ENCODE measurements around the gene ATP8B1. TPM values are rescaled to one million over a fixed set of nuclear protein-coding genes. Genes with fewer than 3 reads are reported as not detected.
A peak's percentile ranks its signal among the peaks of the same experiment; 100 is the strongest.
"Not testable (repeated sequence)": the region's sequence is repeated elsewhere in the genome, so short reads cannot be mapped to it uniquely, and the experiment has no call there.

The ATP8B1 gene
- total and polyA plus RNA-seq, 2 experiments from 2014 or later: 15.8 to 43.9 TPM

DNA sequence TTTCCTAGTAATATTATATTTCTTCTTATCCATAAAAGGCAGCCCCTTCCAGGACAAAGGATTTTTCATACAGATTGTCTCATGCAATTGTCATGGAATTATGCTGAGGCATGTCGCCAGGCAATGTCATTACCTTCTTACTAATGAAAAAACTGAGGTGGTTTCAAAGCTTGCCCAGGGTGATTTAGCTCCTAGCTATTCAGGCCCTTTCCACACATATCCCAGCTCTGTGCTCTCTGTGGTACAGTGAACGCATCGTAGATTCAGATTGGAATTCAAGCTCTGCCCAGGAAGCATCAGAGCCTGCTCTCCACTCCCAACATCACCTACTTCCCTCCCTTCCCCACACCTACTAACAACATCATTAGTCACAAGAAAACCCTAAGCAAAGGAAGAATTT is 60.1 kb downstream of the ATP8B1 start:
- TF ChIP-seq EZH2phosphoT487 (IDR thresholded peaks at IDR 0.05; ENCODE audit: insufficient read depth, low read depth): 0 out of 2 replicates have a peak, but pooled peaks have one; percentile 66
- no peak for TF ChIP-seq EZH2 (IDR thresholded peaks at IDR 0.05; ENCODE audit: insufficient read depth, poor library complexity, severe bottlenecking)
- H3K27ac ChIP-seq: peak overlapping the region; percentile 80
- H2AFZ ChIP-seq: no peak overlapping the region
- whole genome bisulfite sequencing, 2 experiments (ENCODE audit: low coverage in 1 of 2, low lambda C conversion rate in 2 of 2, missing lambda C conversion rate in 2 of 2): 11 to 21% methylated on average over 3 of the region's 3 CpGs
- no peaks in the 10 kb centered on the region for H3K36me3 ChIP-seq (ENCODE audit: low read depth)
- in situ Hi-C loops (cut with MboI): no loop called here
- peak overlapping the region; percentile 70 for H3K4me2 ChIP-seq (ENCODE audit: unreplicated experiment)
- H3K4me1 ChIP-seq (ENCODE audit: insufficient read depth): peaks cover 32% of the 10 kb centered on the region
- H3K4me3 ChIP-seq: no peak overlapping the region
- H3K9me2 ChIP-seq (ENCODE audit: insufficient read depth): no peaks in the 10 kb centered on the region
- H4K20me1 ChIP-seq (ENCODE audit: insufficient read depth): no peaks in the 10 kb centered on the region
- peaks cover 85% of the 10 kb centered on the region for H3K79me2 ChIP-seq (ENCODE audit: insufficient read depth)
- DNase-seq: peak; percentile 93
- peak overlapping the region; percentile 44 for H3K9ac ChIP-seq
- H3K9me3 ChIP-seq (ENCODE audit: low read depth): no peaks in the 10 kb centered on the region
- H3K27me3 ChIP-seq (replicated peaks; ENCODE audit: insufficient read depth): no peaks in the 10 kb centered on the region
- peaks cover 43% of the 10 kb centered on the region for H3F3A ChIP-seq (ENCODE audit: insufficient read depth)

DNA sequence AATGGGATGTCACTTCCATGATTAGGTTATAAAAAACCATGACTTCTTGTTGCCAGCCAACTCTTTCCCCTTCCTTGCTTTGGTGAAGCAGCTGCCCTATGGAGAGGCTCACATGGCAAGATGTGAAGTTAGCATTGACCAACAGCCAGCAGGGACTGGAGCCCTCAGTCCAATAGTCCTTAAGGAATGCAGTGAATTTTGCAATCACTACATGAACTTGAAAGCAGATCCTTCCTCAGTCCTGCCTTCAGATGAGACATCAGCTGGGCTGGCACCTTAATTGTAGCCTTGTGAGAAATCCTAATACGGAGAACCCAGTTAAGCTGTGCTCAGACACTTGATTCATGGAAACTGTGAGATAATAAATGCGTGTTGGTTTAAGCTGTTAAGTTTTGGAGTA is 61.8 kb downstream of the ATP8B1 start:
- Histone ChIP-seq H3K4me3 (no peak overlapping the region), H3K4me2 (ENCODE audit: unreplicated experiment) (no peak overlapping the region), H3K36me3 (ENCODE audit: low read depth) (no peaks in the 10 kb centered on the region), H3K27me3 (replicated peaks; ENCODE audit: insufficient read depth) (no peaks in the 10 kb centered on the region), H3K9me3 (ENCODE audit: low read depth) (no peaks in the 10 kb centered on the region), H2AFZ (no peak overlapping the region), H4K20me1 (ENCODE audit: insufficient read depth) (no peaks in the 10 kb centered on the region), H3K9me2 (ENCODE audit: insufficient read depth) (no peaks in the 10 kb centered on the region), H3K27ac (no peak overlapping the region), H3K79me2 (ENCODE audit: insufficient read depth) (peaks cover 67% of the 10 kb centered on the region), H3K4me1 (ENCODE audit: insufficient read depth) (peaks cover 44% of the 10 kb centered on the region), H3K9ac (no peak overlapping the region), H3F3A (ENCODE audit: insufficient read depth) (peaks cover 58% of the 10 kb centered on the region)
- no peak for TF ChIP-seq EZH2 (IDR thresholded peaks at IDR 0.05; ENCODE audit: insufficient read depth, poor library complexity, severe bottlenecking)
- TF ChIP-seq EZH2phosphoT487 (IDR thresholded peaks at IDR 0.05; ENCODE audit: insufficient read depth, low read depth): no peak
- DNase-seq: peak; percentile 38
- in situ Hi-C loops (cut with MboI): no loop called here
- 86 to 88% methylated on average over 2 of the region's 2 CpGs for WGBS, 2 experiments (ENCODE audit: low coverage in 1 of 2, low lambda C conversion rate in 2 of 2, missing lambda C conversion rate in 2 of 2)

DNA sequence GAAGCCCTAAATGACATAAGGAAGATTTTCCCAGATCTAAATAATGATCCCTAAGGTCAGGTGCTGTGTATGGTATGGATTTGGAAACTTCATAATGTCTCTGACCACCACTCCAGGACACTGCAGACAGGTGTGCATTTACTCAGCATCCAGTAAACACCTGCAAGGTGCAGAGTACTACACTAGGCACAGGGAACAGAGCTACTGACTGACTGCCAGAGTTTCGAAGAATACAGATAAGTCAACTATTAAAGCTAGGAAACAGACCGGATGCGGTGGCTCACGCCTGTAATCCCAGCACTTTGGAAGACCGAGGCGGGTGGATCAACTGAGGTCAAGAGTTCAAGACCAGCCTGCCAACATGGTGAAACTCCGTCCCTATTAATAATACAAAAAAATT is 65.0 kb downstream of the ATP8B1 start:
- peaks cover 28% of the 10 kb centered on the region for H3K4me1 ChIP-seq (ENCODE audit: insufficient read depth)
- H3K27ac ChIP-seq: peak overlapping the region; percentile 82
- H3K4me2 ChIP-seq (ENCODE audit: unreplicated experiment): peak overlapping the region; percentile 88
- no peak overlapping the region for H2AFZ ChIP-seq
- no peaks in the 10 kb centered on the region for H3K27me3 ChIP-seq (replicated peaks; ENCODE audit: insufficient read depth)
- H4K20me1 ChIP-seq (ENCODE audit: insufficient read depth): no peaks in the 10 kb centered on the region
- no peaks in the 10 kb centered on the region for H3K36me3 ChIP-seq (ENCODE audit: low read depth)
- H3K9me2 ChIP-seq (ENCODE audit: insufficient read depth): no peaks in the 10 kb centered on the region
- WGBS, 2 experiments (ENCODE audit: low coverage in 1 of 2, low lambda C conversion rate in 2 of 2, missing lambda C conversion rate in 2 of 2): 45 to 47% methylated on average over 7 of the region's 7 CpGs
- in situ Hi-C loops (cut with MboI): no loop called here
- H3K9me3 ChIP-seq (ENCODE audit: low read depth): no peaks in the 10 kb centered on the region
- DNase-seq: peak; percentile 27
- peaks cover 65% of the 10 kb centered on the region for H3K79me2 ChIP-seq (ENCODE audit: insufficient read depth)
- TF ChIP-seq EZH2phosphoT487 (IDR thresholded peaks at IDR 0.05; ENCODE audit: insufficient read depth, low read depth) (no peak), EZH2 (IDR thresholded peaks at IDR 0.05; ENCODE audit: insufficient read depth, poor library complexity, severe bottlenecking) (no peak)
- peaks cover 42% of the 10 kb centered on the region for H3F3A ChIP-seq (ENCODE audit: insufficient read depth)
- H3K9ac ChIP-seq: peak overlapping the region; percentile 70
- H3K4me3 ChIP-seq: peak overlapping the region; percentile 19

DNA sequence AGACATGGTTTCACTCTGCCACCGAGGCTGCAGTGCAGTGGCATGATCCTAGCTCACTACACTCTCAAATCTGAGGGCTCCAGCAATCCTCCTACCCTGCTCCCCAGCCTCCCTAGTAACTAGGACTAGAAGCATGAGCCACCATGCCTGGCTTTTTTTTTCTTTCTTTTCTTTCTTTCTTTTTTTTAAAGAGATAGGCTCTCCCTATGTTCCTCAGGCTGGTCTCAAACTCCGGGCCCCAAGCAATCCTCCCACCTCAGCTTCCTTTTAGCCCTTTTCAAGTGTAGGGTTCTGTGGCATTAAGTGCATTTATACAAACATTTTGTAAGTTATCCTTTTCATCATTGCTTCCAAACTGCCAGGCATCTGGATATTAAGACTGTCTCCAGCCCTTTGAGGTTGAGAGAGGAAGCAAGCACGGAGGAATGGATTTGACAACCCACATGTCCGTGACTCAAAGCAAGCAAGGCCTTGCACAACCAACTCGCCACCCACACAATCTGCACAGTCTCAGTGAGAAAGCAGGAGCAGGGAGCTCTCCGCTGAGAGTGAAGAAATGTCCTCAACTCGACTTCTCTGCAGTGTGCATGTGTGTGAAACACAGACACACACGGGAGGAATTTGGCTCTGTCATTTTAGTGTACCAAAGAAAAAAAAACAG is 65.6 kb downstream of the ATP8B1 start:
- Histone ChIP-seq H3K4me2 (ENCODE audit: unreplicated experiment) (peak overlapping the region; percentile 88), H3K4me3 (peak overlapping the region; percentile 61)

DNA sequence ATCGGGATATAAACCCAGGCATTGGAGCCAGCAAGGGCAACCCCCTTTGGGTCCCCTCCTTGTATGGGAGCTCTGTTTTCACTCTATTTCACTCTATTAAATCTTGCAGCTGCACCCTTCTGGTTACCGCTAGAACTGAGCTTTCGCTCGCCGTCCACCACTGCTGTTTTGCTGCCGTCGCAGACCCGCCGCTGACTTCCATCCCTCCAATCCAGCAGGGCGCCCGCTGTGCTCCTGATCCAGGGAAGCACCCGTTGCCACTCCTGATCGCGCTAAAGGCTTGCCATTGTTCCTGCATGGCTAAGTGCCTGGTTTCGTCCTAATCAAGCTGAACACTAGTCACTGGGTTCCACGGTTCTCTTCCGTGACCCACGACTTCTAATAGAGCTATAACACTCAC is 68.1 kb downstream of the ATP8B1 start:
- H3K4me3 ChIP-seq; H3K9me2 ChIP-seq (ENCODE audit: insufficient read depth); H3K9ac ChIP-seq; H3K27ac ChIP-seq; H2AFZ ChIP-seq; H3K36me3 ChIP-seq (ENCODE audit: low read depth); H3K27me3 ChIP-seq (replicated peaks; ENCODE audit: insufficient read depth); H4K20me1 ChIP-seq (ENCODE audit: insufficient read depth); H3K9me3 ChIP-seq (ENCODE audit: low read depth); in situ Hi-C loops (cut with MboI); H3K4me2 ChIP-seq (ENCODE audit: unreplicated experiment); DNase-seq: not testable (repeated sequence)
- Histone ChIP-seq H3F3A (ENCODE audit: insufficient read depth) (peaks cover 29% of the 10 kb centered on the region), H3K79me2 (ENCODE audit: insufficient read depth) (peaks cover 62% of the 10 kb centered on the region), H3K4me1 (ENCODE audit: insufficient read depth) (peaks cover 26% of the 10 kb centered on the region)
- 96 to 99% methylated on average over 17 to 18 of the region's 18 CpGs for WGBS, 2 experiments (ENCODE audit: low coverage in 1 of 2, low lambda C conversion rate in 2 of 2, missing lambda C conversion rate in 2 of 2)

More for the DNA sequence above, 65.6 kb downstream of the ATP8B1 start:
- DNase-seq: peak; percentile 99
- Histone ChIP-seq H3K36me3 (ENCODE audit: low read depth) (no peaks in the 10 kb centered on the region), H3K79me2 (ENCODE audit: insufficient read depth) (peaks cover 70% of the 10 kb centered on the region), H3F3A (ENCODE audit: insufficient read depth) (peaks cover 39% of the 10 kb centered on the region), H3K27ac (peak overlapping the region; percentile 82), H3K9me3 (ENCODE audit: low read depth) (no peaks in the 10 kb centered on the region), H4K20me1 (ENCODE audit: insufficient read depth) (no peaks in the 10 kb centered on the region), H3K9me2 (ENCODE audit: insufficient read depth) (no peaks in the 10 kb centered on the region), H2AFZ (no peak overlapping the region; the same call in 1 of the 2 replicates), H3K9ac (peak overlapping the region; percentile 70), H3K27me3 (replicated peaks; ENCODE audit: insufficient read depth) (no peaks in the 10 kb centered on the region), H3K4me1 (ENCODE audit: insufficient read depth) (peaks cover 24% of the 10 kb centered on the region)
- WGBS, 2 experiments (ENCODE audit: low coverage in 1 of 2, low lambda C conversion rate in 2 of 2, missing lambda C conversion rate in 2 of 2): 1 to 6% methylated on average over 8 of the region's 8 CpGs
- TF ChIP-seq EZH2 (IDR thresholded peaks at IDR 0.05; ENCODE audit: insufficient read depth, poor library complexity, severe bottlenecking) (no peak), EZH2phosphoT487 (IDR thresholded peaks at IDR 0.05; ENCODE audit: insufficient read depth, low read depth) (no peak)
- in situ Hi-C loops (cut with MboI): no loop called here

Measured in GM23248 (cell line).